Common myeloid progenitor, CD34-positive (primary cell): ENCODE data around the gene ABCA13.

Experiments
- CTCF ChIA-PET: fragments of 350-600 bp; sonication (Branson Sonifier 250); formaldehyde crosslinking; loops from one replicate; lab custom pipeline; 2021; ENCODE audit warnings: antibody characterized with exemption; lab: Charles Lee
- POLR2A ChIA-PET: fragments of 350-600 bp; sonication (Branson Sonifier 250); formaldehyde crosslinking; loops from one replicate; lab custom pipeline; 2021; ENCODE audit warnings: antibody characterized with exemption; lab: Charles Lee
- DNase-seq, 3 donors: peaks; one replicate each; pipeline versions ENCODE4 v3.0.0 to v3.0.0-alpha.2; 2013
- H3K27ac ChIP-seq, 2 experiments: 1 replicate in 1 of 2; 2 replicates in 1 of 2; pipeline ENCODE4 v1.7.0; 2013; ENCODE audit warnings: inconsistent platforms in 2 of 2, low read length in 2 of 2, mild to moderate bottlenecking in 2 of 2, low read depth in 1 of 2, moderate library complexity in 1 of 2; ENCODE audit not compliant: severe bottlenecking in 2 of 2, insufficient read depth in 1 of 2, poor library complexity in 1 of 2
- H3K27me3 ChIP-seq, 5 experiments: replicated peaks in 2 of 5; 1 replicate in 3 of 5; 2 replicates in 2 of 5; pipeline versions ENCODE4 v1.6.1 to v1.7.0; 2013; ENCODE audit warnings: low read length in 4 of 5, mild to moderate bottlenecking in 2 of 5, moderate library complexity in 2 of 5, inconsistent platforms in 1 of 5; ENCODE audit not compliant: insufficient read depth in 5 of 5, control insufficient read depth in 4 of 5
- H3K36me3 ChIP-seq, 4 experiments: 1 replicate in 2 of 4; 2 replicates in 2 of 4; pipeline versions ENCODE4 v1.6.1 to v1.7.0; 2013; ENCODE audit warnings: low read length in 3 of 4, control low read depth in 1 of 4, mild to moderate bottlenecking in 1 of 4; ENCODE audit not compliant: control insufficient read depth in 4 of 4, insufficient read depth in 4 of 4
- H3K4me1 ChIP-seq, 4 experiments: 1 replicate in 3 of 4; 2 replicates in 1 of 4; pipeline versions ENCODE4 v1.6.1 to v1.7.1; 2013; ENCODE audit warnings: low read length in 3 of 4, mild to moderate bottlenecking in 3 of 4, control low read depth in 1 of 4, inconsistent platforms in 1 of 4, moderate library complexity in 1 of 4; ENCODE audit not compliant: control insufficient read depth in 4 of 4, insufficient read depth in 4 of 4; ENCODE audit errors: control extremely low read depth in 1 of 4
- H3K4me3 ChIP-seq, 7 experiments: 1 replicate in 4 of 7; 2 replicates in 3 of 7; pipeline versions ENCODE4 v1.5.1 to v1.7.0; 2013; ENCODE audit warnings: mild to moderate bottlenecking in 7 of 7, low read length in 6 of 7, moderate library complexity in 6 of 7, inconsistent platforms in 2 of 7, low read depth in 2 of 7, control low read depth in 1 of 7; ENCODE audit not compliant: insufficient read depth in 4 of 7, control insufficient read depth in 1 of 7; ENCODE audit errors: extremely low read depth in 1 of 7
- H3K9me3 ChIP-seq, 5 experiments: 1 replicate in 4 of 5; 2 replicates in 1 of 5; pipeline versions ENCODE4 v1.6.1 to v1.7.1; 2013; ENCODE audit warnings: low read length in 4 of 5, mild to moderate bottlenecking in 2 of 5, inconsistent platforms in 1 of 5, low read depth in 1 of 5, moderate library complexity in 1 of 5; ENCODE audit not compliant: control insufficient read depth in 4 of 5, insufficient read depth in 2 of 5; ENCODE audit errors: control extremely low read depth in 1 of 5
- WGBS: methylation state at CpG from one replicate; pipeline ENCODE4 v1.1.5; 2013; ENCODE audit not compliant: insufficient coverage; 5-methylcytosine and 5-hydroxymethylcytosine counted together

ABCA13 gene

GRCh38 chr7:48455363-48455762, 284.1 kb downstream of the ABCA13 start:
- Histone ChIP-seq H3K4me1 (no peaks in the 10 kb centered on the region), H3K36me3 (no peaks in the 10 kb centered on the region), H3K27me3 (no peaks in the 10 kb centered on the region), H3K4me3 (no peak overlapping the region), H3K9me3 (no peaks in the 10 kb centered on the region), H3K27ac (no peak overlapping the region)
- ChIA-PET POLR2A (no interaction called here), CTCF (no interaction called here)
- 95% methylated on average over 15 of the region's 17 CpGs for WGBS
- no peak for DNase-seq

- H3K36me3 ChIP-seq: no peaks in the 10 kb centered on the region
- ChIA-PET CTCF (no interaction called here), POLR2A (no interaction called here)
- no peak overlapping the region for H3K27ac ChIP-seq
- 95% methylated on average over 3 of the region's 4 CpGs for WGBS
- H3K4me3 ChIP-seq: no peak overlapping the region
- no peaks in the 10 kb centered on the region for H3K9me3 ChIP-seq
- no peaks in the 10 kb centered on the region for H3K27me3 ChIP-seq
- DNase-seq: no peak
- H3K4me1 ChIP-seq: no peaks in the 10 kb centered on the region
These were observed 287.7 kb downstream of the ABCA13 start for GRCh38 chr7:48458701-48459524.

GRCh38 chr7:48466713-48467112, 295.5 kb downstream of the ABCA13 start:
- Histone ChIP-seq H3K27ac (no peak overlapping the region), H3K4me3 (no peak overlapping the region), H3K27me3 (no peaks in the 10 kb centered on the region), H3K4me1 (no peaks in the 10 kb centered on the region), H3K9me3 (no peaks in the 10 kb centered on the region), H3K36me3 (peaks cover 0 to 3% (median 0%) of the 10 kb centered on the region in 4 experiments)
- CTCF ChIA-PET: no interaction called here
- 100% methylated on average over 3 of the region's 4 CpGs for WGBS
- POLR2A ChIA-PET: no interaction called here
- no peak for DNase-seq

GRCh38 chr7:48471196-48471595, 299.9 kb downstream of the ABCA13 start:
- Histone ChIP-seq H3K27me3 (no peaks in the 10 kb centered on the region), H3K4me1 (no peaks in the 10 kb centered on the region), H3K36me3 (peaks cover 0 to 11% (median 0%) of the 10 kb centered on the region in 4 experiments), H3K27ac (no peak overlapping the region), H3K9me3 (peaks cover 0 to 3% (median 0%) of the 10 kb centered on the region in 5 experiments), H3K4me3 (no peak overlapping the region)
- no peak for DNase-seq
- WGBS: no CpG with 5 or more reads among the region's 5 CpGs
- ChIA-PET CTCF (no interaction called here), POLR2A (no interaction called here)

GRCh38 chr7:48472640-48473039, 301.4 kb downstream of the ABCA13 start:
- H3K27ac ChIP-seq: no peak overlapping the region
- H3K36me3 ChIP-seq: peaks cover 0 to 8% (median 0%) of the 10 kb centered on the region in 4 experiments
- H3K9me3 ChIP-seq: peaks cover 0 to 3% (median 0%) of the 10 kb centered on the region in 5 experiments
- DNase-seq: no peak
- 100% methylated on average over 3 of the region's 4 CpGs for WGBS
- ChIA-PET CTCF (no interaction called here), POLR2A (no interaction called here)
- no peaks in the 10 kb centered on the region for H3K4me1 ChIP-seq
- H3K27me3 ChIP-seq: no peaks in the 10 kb centered on the region
- H3K4me3 ChIP-seq: no peak overlapping the region

GRCh38 chr7:48473205-48473865, 302.1 kb downstream of the ABCA13 start:
- Histone ChIP-seq H3K36me3 (peaks cover 0 to 8% (median 0%) of the 10 kb centered on the region in 4 experiments), H3K4me1 (no peaks in the 10 kb centered on the region), H3K27ac (no peak overlapping the region), H3K4me3 (no peak overlapping the region), H3K27me3 (no peaks in the 10 kb centered on the region), H3K9me3 (peaks cover 0 to 3% (median 0%) of the 10 kb centered on the region in 5 experiments)
- 67% methylated on average over 3 of the region's 6 CpGs for WGBS
- ChIA-PET POLR2A (interaction anchor here (0.6 kb wide), 1 partner anchor 32 kb away, joined by 3 read pairs; no protein-coding TSS in a partner anchor), CTCF (no interaction called here)
- no peak for DNase-seq

- ChIA-PET POLR2A (no interaction called here), CTCF (no interaction called here)
- no peaks in the 10 kb centered on the region for H3K27me3 ChIP-seq
- WGBS: no CpG with 5 or more reads among the region's 3 CpGs
- H3K4me1 ChIP-seq: no peaks in the 10 kb centered on the region
- H3K9me3 ChIP-seq: peaks cover 0 to 12% (median 0%) of the 10 kb centered on the region in 5 experiments
- H3K4me3 ChIP-seq: no peak overlapping the region
- no peak for DNase-seq
- H3K27ac ChIP-seq: no peak overlapping the region
- no peaks in the 10 kb centered on the region for H3K36me3 ChIP-seq
These were observed 310.0 kb downstream of the ABCA13 start for GRCh38 chr7:48481235-48481634.
